IPS-NIHi7 (cell line): ENCODE data around the gene ATXN1.

ENCODE experiments used
- DNase-seq: peaks from one replicate; pipeline ENCODE4 v3.0.0; 2012; ENCODE audit warnings: mixed read lengths; ENCODE audit errors: extremely low spot score

ATXN1 gene

DNA sequence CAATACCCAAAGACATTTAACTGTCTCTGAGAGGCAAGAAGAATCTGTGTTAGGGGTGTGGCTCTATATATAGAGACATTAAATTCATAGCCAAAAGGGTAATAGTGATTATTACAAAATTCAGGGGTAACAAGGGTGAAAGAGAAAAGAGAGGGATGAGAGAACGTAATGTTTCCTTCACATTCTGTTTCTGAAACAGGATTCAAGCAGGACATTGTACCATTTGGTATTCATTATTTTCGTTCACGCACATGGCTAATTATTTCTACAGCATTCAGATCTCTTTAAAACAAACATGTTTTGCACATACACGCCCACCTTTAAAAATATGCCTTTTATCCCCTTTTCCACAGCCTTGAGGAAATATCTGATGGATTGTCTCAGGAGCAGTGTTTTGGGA, 400.1 kb downstream of the ATXN1 start:
- no peak for DNase-seq

DNA sequence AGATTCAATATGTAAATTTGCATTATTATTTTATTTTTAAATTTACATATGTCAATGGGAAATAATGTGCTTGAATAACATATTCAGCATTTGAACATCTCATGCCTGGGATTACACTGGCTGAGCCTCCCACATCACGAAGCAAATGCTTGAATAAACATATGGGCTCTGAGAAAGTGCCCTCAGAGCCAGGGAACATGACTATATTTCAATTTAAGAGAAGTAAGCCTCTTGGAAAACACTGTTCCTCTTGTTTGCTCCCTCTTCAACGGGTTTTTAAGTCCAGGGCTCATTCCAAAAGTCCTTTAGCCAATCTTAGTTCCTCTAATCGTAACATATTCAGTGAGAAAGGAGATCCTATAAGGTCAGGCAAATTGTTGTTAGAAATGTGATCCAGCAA, 400.9 kb downstream of the ATXN1 start:
- no peak for DNase-seq

DNA sequence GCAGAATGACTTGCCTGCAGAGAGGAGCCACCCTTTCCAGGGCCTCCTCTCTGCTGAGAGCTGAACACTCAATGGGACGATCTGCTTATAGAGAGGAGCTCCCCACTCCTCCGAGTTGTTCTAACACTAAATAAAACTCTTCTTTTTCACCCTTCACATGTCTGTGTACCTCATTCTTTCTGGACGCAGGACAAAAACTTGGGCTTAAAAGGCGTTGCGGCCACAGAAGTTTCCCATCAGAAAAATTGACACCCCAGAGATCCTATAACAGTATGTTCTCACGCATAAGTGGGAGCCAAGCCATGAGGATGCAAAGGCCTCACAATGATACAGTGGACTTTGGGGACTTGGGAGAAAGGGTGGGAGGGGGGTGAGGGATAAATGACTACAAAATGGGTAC, 401.7 kb downstream of the ATXN1 start:
- DNase-seq: no peak

DNA sequence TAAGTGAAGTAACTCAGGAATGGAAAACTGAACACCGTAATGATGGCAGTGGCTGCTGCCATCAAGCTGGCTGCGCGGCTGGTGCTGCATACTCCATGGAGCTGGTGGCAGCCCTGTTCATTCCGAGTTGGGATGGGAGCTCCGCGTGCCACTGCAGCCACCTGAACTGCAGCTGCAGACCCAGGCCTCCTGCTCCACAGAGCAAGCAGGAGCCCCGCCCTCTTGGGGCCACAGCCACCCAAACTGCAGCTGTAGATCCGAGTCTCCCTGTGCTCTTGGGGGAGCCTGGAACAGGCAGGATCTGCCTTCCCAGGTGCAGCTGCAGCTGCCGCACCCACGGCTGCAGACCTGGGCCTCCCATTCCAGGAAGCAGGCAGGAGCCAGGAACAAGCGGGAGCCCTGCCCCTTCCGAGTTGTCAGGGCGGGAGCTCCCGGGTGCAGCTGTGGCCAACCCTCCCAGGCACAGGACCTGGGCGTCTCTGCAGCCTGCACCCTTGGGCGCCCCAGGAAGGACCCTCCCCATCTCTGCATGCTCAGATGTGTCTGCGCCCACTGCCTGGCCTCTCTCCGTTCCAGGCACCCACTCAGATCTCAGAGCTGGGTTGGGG, 402.6 kb downstream of the ATXN1 start:
- DNase-seq: no peak

DNA sequence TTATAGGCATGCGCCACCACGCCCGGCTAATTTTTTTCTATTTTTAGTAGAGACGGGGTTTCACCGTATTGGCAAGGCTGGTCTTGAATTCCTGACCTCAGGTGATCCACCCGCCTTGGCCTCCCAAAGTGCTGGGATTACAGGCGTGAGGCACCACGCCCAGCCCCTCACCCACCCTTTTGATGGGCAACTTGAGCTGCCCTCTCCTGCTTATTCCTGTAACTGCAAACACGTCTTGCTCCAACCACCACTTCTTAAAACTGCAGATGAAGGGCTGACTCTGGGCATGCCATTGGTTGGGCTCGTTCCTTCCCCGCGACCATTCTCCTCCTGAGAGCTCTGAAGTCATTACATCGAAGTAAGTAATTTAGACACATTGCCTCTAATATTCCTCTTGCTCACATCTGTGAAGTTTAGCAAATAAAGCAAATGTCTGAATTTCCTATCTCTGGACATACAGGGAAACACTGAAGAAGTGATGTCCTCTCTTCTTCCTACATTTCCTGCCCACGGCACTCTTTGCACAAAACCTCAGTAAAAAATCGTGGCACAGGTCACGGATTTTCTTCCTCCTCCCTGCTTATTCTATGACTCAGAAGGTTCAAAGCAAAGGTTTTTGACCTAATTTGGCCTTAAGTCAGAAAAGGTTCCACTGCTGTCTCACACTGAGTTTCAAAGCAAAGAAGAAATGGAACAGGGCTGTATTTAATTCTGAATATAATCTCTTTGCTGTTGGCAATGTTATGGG, 405.4 kb downstream of the ATXN1 start:
- DNase-seq: no peak

DNA sequence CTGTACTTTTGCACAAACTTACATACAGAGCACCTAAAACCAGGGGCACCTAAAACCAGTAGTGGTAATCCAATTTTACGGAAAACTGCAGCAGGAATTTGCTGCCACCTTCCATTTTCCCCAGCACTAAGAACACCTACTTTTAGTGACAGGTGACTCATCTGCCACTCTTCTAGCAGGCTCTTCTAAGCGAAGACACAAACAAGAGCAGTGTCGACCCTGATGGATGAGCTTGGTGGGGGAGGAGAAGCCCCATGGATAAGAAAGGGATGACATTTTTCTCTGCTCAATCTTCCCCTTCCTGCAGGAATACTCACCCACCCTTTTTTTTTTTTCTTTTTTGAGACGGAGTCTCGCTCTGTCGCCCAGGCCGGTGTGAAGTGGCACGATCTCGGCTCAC, 406.0 kb downstream of the ATXN1 start:
- no peak for DNase-seq

DNA sequence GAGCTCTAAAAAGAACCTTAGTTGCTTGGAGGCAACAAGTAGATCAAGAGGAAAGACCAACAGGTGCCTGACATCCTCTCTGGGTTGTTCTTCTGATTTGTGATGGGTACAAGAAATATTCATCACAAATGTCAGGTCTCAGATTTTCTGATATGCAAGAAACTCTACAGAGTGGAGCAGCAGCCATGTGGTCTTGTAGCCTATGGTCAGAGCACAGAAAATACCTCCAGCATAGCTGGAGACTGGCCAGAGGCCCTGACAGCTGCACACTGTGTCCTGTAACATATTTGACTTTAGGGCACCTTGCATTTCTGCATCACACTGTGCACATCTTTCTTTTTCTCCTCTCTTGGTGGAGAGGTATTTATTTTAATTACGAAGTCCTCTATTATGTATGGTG, 406.6 kb downstream of the ATXN1 start:
- DNase-seq: no peak

DNA sequence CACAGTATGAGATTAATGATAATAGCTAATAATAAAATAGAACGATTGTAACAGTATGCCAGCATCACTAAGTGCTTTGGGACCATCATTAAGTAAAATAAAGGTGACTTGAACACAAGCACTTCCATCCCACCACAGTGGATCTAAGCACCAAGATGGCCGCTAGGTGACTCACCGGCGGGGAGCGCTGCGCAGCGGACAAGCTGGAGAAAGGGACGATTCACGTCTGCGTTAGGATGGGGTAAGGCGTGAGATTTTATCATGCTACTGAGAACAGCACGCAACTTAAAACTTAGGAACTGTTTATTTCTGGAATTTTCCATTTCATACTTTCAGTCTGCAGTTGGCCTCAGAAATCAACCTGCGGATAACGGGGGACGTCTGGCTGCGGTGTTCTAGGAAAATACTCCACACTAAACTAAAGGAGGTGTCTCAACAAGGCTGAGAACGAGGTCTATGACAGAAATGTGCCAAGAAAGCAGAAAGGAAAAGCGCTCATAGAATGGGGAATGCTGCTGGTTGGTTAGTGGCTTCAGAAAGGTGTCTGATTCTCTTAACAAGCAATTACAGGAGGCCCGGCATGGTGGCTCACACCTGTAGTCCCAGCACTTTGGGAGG, 408.3 kb downstream of the ATXN1 start:
- no peak for DNase-seq

DNA sequence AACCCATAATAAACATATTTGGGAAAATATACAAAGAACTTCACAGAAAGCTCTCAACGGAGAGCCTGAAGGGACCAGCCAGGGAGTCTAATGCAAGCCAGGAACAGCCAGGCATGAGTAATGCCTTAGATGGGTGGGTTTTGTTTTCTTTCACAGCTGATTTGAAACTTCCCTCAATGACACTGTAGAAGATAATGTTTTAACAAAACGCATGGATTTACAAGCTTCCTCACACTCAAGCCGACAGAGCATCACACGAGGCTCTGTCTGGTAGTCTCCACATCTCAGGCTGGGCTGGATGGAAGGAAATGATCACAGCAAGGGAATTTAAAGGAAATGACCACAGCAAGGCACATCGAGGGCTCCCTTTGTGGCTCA, 409.0 kb downstream of the ATXN1 start:
- no peak for DNase-seq

DNA sequence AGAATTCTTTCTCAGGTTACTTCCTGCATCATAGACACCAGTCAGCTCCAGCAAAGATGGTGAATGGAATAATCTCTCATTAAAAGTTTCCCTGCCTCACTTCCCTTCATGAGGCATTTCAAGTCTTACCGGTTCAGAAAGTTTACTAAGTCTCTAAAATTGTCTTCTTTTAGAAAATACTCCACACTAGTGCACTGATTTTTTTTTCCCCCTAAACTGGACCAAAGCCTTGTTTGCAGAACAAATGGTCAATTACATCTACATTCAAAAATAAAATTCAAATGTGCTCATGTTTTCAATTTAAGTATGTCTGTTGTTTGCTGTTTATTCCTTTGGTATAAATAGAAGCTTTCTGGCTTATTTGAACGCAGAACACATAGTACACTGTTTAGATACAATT, 411.7 kb downstream of the ATXN1 start:
- no peak for DNase-seq

DNA sequence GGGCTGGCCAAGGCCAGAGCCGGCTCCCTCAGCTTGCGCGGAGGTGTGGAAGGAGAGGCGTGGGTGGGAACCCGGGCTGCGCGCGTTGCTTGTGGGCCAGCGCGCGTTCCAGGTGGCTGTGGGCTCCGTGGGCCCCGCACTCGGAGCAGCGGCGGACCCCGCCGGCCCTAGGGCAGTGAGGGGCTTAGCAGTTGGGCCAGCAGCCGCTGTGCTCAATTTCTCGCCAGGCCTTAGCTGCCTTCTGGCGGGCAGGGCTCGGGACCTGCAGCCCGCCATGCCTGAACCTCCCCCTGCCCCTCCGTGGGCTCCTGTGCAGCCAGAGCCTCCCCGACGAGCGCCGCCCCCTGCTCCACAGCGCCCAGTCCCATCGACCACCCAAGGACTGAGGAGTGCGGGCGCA, 414.4 kb downstream of the ATXN1 start:
- DNase-seq: no peak

DNA sequence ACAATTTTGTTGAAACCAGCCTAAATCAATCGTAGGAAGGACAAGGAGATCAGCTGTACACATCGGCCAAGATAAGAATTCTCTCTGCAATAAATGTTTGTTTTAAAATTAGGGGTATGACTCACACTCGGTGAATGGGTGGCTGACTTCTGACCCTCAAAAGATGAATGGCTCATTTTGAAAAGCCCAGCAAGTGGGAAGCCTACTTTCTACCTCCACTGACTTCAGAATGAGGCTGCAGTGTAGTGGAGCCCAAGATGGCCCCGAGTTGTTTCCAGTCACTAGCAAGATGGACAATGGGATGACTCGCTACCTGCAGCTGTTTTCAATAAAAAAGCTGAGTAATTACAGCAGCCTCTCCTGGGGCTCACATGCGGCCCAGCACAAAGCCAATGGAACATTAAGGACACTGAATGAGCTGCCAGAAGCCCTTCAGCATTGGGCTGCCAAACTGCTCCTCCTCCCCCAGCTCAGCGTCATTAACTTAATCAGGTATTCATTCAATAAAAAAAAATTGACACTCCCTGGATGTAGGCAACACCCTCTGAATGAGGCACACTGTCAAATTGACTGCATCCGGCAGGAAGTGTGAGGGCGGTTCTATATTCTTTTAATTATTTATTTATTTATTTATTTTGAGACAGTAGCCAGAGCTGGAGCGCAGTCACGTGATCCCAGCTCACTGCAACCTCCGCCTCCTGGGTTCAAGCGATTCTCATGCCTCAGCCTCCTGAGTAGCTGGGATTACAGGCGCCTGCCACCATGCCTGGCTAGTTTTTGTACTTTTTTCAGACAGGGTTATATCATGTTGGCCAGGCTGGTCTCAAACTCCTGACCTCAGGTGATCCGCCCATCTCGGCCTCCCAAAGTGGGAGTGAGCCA, 415.6 kb downstream of the ATXN1 start:
- peak; percentile 26 for DNase-seq

DNA sequence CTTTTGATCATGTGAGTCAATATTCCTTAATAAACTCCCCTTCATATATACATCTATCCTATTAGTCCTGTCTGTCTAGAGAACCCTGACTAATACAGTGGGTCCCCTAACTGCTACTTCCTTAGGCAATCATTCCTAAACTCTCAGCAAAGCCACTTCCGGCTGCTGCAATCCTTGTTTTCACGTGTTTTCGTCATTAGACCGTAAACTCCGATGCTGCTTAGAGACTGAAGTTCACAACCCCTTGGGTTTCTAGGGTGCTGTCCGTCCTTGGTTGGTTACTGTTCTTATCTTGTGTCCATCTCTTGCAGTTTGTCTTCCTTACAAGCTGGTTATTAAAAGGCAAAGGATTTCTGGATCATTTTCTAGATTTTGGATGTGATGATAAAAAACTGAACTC, 416.5 kb downstream of the ATXN1 start:
- no peak for DNase-seq

DNA sequence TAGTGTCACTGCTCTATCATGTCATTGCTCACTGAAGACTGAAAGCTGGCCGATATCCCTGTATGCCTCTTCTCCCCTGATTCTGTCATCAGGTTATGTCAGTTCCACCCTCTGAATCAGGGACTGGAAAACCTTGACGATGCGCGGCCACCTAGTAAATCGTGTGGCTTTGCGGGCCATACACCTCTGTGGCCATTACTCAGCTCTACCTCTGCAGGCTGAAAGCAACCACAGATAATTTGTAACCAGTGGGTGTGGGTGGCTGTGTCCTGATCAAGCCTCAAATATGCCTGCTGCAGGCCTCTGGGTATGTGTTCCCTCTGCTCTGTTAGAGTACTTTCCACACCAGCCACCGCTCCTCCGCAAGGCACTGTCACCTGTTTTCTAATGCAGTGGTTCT, 417.7 kb downstream of the ATXN1 start:
- DNase-seq: no peak

DNA sequence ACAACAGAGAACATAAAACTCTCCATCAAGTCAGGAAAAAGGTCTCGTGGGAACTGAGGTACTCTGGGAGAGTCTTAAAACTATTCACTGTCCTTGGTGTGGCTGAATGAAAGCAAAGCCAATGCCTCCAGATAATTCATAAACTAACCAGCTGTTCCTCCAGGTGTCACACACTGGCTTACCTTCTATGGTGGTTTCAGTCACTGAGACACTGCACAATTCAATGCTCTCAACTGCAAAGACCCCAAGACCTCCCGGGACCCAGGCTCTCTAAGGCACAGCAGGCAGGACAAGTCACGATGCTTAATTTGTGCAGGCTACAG, 422.0 kb downstream of the ATXN1 start:
- DNase-seq: no peak

DNA sequence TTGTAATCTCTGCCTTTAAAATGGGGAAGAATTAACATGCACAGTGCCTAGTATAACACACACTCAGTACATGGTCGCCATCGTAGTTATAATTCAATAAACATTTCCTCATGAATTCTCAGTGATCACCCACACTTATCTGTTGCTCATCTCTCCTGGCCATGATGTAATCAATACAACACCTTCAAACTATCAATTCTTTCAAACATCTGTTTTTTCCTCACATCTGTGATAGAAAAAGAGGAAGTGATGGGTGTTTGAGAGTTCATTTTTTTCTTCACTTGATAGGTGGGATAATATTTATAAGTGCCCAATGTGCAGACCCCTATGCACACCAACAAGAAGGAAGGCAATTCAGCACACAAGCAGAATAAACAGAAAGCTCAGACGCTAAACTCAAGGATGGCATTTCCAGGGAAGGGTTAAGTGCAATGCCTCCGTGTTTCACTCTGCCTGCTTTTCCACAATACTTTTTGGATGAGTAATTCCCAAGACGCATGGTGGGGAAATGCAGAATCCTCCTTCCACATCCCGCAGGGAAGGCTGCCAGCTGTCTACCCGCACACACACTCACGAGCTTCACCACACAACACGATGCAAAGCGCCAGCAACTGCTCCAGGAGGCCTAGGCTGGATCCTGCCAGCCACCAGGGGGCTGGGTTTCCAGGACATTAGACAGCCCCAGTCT, 422.5 kb downstream of the ATXN1 start:
- peak; percentile 56 for DNase-seq

DNA sequence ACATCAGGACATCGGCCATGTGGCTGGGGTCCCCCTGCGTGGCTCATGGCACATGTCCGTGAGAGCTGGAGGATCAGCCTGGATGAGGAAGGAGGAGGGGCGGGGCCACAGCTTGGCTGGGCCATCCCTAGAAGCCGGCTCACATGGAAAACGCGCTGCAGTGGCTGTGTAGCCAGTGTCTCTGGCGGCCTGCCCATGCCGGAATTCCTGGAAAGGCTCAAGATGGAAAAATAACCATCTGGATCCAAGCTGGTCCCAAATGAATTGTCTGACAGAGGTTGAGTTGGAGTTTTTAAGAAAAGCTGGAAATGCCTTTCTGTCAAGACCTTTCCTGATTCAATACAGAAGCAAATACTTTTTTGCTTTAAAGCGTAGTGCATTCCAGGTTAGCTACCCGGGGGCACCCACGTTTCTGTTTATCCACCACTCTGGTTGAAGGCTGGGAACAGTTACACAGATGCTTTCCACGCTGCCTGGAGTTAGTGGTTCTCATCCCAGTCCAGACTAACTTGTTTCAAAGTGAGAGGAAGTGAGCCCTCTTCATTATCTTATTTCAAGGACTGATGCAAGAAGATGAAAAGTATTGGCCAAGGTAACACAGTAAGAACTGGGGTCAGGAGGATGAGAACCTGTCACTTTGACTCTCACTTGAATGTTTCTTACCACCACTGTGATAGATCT, 423.8 kb downstream of the ATXN1 start:
- DNase-seq: peak; percentile 24

DNA sequence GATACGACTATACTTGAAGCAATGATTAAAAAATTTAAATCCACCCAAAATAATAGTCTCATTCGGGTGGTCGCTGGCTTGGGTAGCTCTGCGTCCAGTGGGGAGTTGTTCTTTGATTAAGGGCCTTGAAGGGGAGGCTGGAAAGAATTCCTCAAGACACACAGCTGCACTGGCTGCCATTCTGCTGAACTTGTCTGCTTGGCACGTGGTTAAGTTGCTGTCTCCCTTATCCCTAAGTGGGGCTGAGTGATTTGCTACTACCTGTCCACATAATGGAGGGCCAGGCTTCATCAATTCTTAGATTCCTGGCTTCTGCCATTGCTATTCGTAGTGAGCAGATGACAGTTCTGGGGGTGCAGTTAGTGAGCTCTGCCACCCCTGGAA, 424.4 kb downstream of the ATXN1 start:
- no peak for DNase-seq

DNA sequence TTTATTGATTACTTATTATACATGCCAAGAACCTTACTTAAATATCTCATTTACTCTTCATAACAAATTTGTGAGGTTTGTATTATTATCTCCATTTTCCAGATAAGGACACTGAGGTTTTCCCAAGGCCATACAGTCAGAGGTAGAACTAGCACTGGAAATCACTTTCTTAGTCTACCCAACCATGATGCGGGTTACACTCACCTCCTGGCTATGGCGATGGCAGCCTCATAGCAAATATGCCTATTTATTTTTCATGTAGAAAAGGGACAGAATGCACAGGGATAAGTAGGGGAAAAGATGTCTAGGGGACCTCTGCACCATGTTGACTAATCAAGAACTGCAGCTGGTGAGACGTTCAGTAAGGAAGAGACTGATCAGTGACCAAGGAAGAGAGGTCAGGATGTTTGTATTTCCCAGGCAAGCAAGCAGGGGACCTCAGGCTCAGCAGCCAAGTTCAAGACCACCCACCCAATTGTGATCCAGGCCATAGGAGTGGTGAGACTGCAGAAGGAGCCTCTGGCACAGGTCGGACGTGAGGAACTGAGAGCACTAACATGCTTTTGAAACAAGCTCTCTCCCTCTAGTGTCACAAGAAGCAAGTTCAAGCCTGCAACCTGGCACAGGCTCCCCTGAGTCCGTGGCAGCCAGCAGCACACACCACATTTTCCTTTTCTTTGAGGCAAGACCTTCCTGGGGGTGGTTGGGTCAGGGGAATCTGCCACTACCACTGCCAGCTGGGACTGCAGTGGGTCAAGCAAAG, 425.0 kb downstream of the ATXN1 start:
- DNase-seq: no peak

DNA sequence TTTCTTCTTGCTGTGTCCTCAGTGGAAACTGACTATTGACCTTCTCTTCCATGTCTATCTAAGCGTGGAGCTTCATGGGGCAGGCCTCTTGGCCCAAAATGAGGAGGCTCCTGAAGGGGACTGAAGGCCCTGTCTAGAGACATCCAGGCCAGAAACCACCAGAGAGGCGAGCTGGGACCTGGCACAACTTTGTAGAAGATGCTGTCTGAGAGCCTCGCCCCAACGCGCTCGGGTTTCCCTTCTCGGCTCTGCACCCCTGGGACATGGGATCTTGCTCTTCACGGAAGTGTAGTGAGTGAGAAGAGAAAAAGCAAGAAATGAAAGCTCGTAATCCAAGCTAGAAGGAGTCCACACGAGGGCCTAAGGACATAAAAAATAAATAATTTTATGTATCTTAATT, 426.1 kb downstream of the ATXN1 start:
- no peak for DNase-seq

DNA sequence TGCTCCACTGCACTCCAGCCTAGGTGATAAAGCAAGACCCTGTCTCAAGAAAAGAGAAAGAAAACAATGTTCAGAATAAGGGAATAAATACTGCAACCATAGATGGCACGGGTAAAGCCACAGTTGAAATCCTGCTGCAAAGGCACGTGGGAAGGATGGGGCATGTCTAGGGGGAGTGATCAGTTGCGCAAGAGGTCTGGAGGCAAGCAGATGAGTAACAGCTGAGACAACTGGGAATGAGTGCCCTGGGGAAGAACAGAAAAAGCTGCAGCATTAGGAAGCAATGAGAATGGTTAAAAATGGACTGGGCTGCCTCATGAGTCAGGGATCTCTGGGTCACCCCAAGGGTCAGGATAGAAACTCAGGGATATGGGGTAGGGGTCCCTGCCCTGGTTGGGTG, 426.6 kb downstream of the ATXN1 start:
- DNase-seq: no peak
